Left forelimb (tissue), 1 donor: ENCODE measurements around the gene PITX2.
"Not testable (repeated sequence)": the region's sequence is repeated elsewhere in the genome, so short reads cannot be mapped to it uniquely, and the experiment has no call there.

Experiments
- DNase-seq: peaks from one replicate; pipeline ENCODE4 v3.0.0-alpha.2; 2018; ENCODE audit warnings: low spot score

PITX2 gene

GRCh38 chr4:110610940-110611831 is 11.7 kb downstream of the PITX2 start:
- DNase-seq = no peak

- DNase-seq = no peak
Measured at GRCh38 chr4:110610620-110610939, 12.3 kb downstream of the PITX2 start.

DNA sequence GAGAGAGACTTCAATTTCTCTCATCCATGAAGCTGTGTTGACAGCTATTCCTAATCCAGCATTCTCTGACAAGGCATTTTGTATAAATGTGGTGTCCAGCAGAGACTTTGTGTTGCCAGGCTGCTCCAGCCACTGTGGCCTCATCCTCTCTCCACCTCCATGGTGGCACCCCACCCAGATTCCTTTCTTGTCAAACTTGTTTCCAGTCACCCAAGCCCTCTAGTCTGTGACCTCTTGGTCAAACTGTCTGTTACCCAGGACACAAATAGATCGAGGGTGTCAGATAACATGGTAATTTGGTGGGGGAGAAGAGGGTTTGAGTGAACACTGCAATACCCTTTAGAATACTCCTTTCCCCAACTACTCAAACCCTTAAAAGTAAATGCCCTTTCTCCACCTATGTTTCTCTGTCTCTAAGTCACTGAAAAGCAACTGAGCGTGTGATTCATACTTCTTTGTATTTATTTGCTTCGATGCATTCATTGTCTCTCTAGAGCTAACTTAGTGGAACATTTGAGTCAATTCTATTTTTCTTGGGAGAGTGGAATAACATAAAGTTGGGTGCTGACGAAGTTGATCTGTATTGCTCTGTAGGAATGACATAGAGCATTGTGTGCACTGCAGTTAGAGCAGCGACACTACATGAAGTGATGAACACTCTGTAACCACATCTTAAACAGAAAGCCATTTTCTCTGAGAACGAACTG is 13.7 kb downstream of the PITX2 start:
- DNase-seq = no peak

DNA sequence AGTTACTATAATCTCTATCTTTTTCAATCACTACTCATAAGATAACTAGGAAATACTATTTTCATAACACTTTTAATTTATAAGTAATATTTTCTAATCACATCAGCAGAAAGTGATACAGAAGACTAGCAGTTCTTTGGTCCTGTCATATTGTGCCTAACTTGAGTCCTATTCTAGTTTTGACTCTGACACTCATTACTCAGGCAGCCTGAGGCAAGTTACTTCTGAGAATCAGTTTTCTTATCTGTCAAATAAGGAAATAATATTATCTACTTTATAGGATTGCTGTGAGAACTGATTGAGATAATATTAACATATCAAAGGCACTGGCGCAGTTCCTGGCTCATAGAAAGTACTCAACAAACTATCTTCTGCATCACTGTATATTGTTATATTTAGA is 17.8 kb downstream of the PITX2 start:
- no peak for DNase-seq

DNA sequence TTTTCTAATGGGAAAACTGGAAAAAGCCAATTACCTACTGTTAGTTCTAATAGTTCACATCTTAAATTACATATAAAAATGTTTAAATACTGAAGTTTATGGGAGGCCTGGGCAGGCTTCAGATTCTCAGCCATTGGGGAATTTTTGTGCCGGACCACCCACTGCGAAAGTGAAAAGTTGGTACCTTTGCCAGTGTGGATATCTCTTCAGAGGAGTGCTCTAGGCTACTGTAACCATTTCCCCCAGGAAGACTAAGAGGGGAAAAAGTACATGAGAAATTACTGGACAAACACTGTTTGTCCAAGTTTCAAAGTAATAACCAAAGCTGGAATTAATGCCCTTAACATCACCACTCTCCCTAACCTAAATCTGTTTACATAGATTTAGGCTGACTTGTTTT is 20.8 kb downstream of the PITX2 start:
- no peak for DNase-seq

GRCh38 chr4:110597582-110597981 is 25.3 kb downstream of the PITX2 start:
- no peak for DNase-seq

DNA sequence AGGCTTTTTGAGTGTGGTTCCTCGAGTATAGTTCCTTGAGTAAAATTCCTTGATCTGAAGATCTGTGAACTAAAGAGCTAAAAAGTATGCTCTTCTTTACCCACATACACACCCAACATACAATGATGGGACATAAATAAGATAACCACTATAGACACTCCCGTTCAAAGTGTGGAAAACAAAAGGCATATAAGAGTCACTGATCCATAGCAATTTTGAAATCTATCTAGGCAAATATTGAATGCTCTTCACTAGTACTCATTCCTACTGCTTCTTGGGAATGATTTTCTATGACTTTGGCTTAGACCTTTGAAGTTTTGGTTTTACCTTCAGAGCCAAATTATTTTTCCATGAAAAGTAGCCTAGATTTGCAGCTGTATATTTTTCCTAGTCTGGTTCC is 26.4 kb downstream of the PITX2 start:
- no peak for DNase-seq

GRCh38 chr4:110595583-110595982 is 27.3 kb downstream of the PITX2 start:
- no peak for DNase-seq

DNA sequence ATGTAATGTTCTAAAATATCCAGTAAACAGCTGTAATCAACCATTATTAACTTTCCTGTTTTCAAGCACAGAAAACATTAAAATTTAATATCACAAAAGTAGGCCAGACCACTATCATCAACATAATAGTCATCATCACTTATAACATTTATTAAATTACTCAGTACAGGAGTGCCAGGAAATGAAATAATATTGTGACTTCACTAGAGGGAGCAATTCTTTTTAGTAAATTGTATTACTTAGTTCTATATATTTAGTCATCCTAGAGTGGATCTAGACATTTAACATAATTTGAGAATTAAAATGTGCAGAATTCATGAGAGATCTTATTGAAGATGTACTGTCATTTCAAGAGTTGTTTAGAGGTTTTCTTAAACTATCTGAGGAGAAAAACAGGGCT is 33.6 kb downstream of the PITX2 start:
- no peak for DNase-seq

GRCh38 chr4:110587666-110588285 is 35.1 kb downstream of the PITX2 start:
- DNase-seq = no peak

DNA sequence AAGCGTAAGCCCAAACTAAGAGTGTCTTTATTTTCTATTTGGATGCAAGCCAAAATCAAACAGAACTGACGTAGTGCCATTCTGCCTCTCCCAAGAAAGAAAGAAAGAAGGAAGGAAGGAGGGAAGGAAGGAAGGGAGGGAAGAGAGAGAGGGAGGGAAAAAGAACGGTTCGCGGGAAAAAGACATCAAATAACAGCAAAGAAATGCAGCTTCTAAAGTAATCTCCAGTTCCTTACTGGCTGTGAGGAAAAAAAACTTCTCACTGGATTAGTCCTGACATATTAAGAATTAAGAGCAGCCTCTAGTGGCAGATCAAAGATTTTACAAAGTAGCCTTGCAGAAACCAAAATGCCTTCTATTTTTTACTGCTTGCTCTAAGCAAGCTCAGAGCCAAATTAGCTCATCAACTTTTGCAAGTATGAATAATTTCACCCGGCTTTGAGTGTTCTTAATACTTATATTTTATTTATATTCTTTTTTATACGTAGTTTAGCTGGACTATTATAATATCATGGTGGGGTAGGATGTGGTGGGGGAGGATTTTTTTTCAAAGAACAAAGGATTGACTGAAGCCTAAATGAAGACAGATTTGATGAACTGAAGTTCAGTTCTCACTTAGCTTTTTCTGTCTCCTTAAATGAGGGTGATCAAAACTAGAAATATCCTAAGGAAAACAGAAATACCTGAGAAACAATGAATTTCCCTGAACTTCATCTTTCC is 36.6 kb downstream of the PITX2 start:
- DNase-seq = no peak

- DNase-seq = not testable (repeated sequence)
Measured at GRCh38 chr4:110576696-110577095, 46.2 kb downstream of the PITX2 start.
